Measurements from ENCODE around the gene KRT222.
A peak's percentile ranks its signal among the peaks of the same experiment; 100 is the strongest.

Gene KRT222

GRCh38 chr17:40614431-40615067 lies 50.4 kb downstream of the KRT222 start:
- no peak for DNase-seq

GRCh38 chr17:40613467-40614154 lies 51.4 kb downstream of the KRT222 start:
- DNase-seq = no peak

GRCh38 chr17:40612599-40613244 lies 52.3 kb downstream of the KRT222 start:
- DNase-seq = peak; percentile 65 to 67

GRCh38 chr17:40611840-40612474 lies 53.0 kb downstream of the KRT222 start:
- DNase-seq = no peak

- peak in 1 of 2 donors; percentile 37 for DNase-seq
Observed at GRCh38 chr17:40610359-40610758, 54.6 kb downstream of the KRT222 start.

GRCh38 chr17:40608061-40608581 lies 56.9 kb downstream of the KRT222 start:
- DNase-seq = peak in 1 of 2 donors; percentile 34

- peak in 1 of 2 donors; percentile 50 for DNase-seq
Observed at GRCh38 chr17:40607641-40608040, 57.3 kb downstream of the KRT222 start.

GRCh38 chr17:40606548-40607353 lies 58.2 kb downstream of the KRT222 start:
- DNase-seq = no peak

GRCh38 chr17:40605306-40605705 lies 59.7 kb downstream of the KRT222 start:
- peak; percentile 64 to 77 for DNase-seq
